Caco-2 (cell line): ENCODE results near the gene MAP3K7CL. TPM values are rescaled to one million over a fixed set of nuclear protein-coding genes. Genes with fewer than 3 reads are reported as not detected.

ENCODE experiments used
- BruUV-seq: library from RNA; stranded (reverse); fragments of 400-500 nt; replicated peaks from 2 replicates; lab custom pipeline; 2021; lab: Mats Ljungman, UMichigan
- CTCF ChIA-PET: fragments of 300-600 bp; sonication (Branson Sonifier 250); formaldehyde crosslinking; loops from one replicate; lab custom pipeline; 2022; ENCODE audit warnings: antibody characterized with exemption; lab: Charles Lee
- POLR2A ChIA-PET: fragments of 300-600 bp; sonication (Branson Sonifier 250); formaldehyde crosslinking; loops from one replicate; lab custom pipeline; 2022; ENCODE audit warnings: antibody characterized with exemption; lab: Charles Lee
- DNase-seq, 2 experiments: peaks; one replicate each; pipeline versions ENCODE4 v3.0.0 to v3.0.0-alpha.2; 2020 to 2022
- H3K27me3 ChIP-seq: replicated peaks from 2 replicates; pipeline ENCODE4 v1.6.0; 2011; ENCODE audit warnings: low read length; ENCODE audit not compliant: control insufficient read depth, insufficient read depth
- H3K36me3 ChIP-seq: 2 replicates; pipeline ENCODE4 v1.5.1; 2011; ENCODE audit warnings: low read length; ENCODE audit not compliant: control insufficient read depth, insufficient read depth
- H3K4me1 ChIP-seq: fragments of 250-450 bp; sonication (Bioruptor Pico); 2 replicates; pipeline ENCODE4 v1.5.1; 2020; ENCODE audit warnings: mild to moderate bottlenecking
- H3K4me3 ChIP-seq: 2 replicates; pipeline ENCODE4 v1.5.1; 2011; ENCODE audit warnings: low read depth, mild to moderate bottlenecking, control low read depth, low read length
- H3K9me3 ChIP-seq: fragments of 250-450 bp; sonication (Bioruptor Pico); 2 replicates; pipeline ENCODE4 v1.5.1; 2020; ENCODE audit warnings: mild to moderate bottlenecking, moderate library complexity
- H3K27ac Mint-ChIP-seq: one replicate; pipeline ENCODE4 v1.8.0; 2022; ENCODE audit warnings: mixed read lengths; ENCODE audit not compliant: unreplicated experiment
- H3K27me3 Mint-ChIP-seq: one replicate; pipeline ENCODE4 v1.8.0; 2022; ENCODE audit warnings: mixed read lengths; ENCODE audit not compliant: insufficient read depth, unreplicated experiment
- H3K36me3 Mint-ChIP-seq: one replicate; pipeline ENCODE4 v1.8.0; 2022; ENCODE audit warnings: mild to moderate bottlenecking, mixed read lengths; ENCODE audit not compliant: insufficient read depth, unreplicated experiment
- H3K4me1 Mint-ChIP-seq: one replicate; pipeline ENCODE4 v1.8.0; 2022; ENCODE audit warnings: low read depth, mixed read lengths; ENCODE audit not compliant: unreplicated experiment
- H3K4me3 Mint-ChIP-seq: one replicate; pipeline ENCODE4 v1.8.0; 2022; ENCODE audit warnings: mild to moderate bottlenecking, moderate library complexity, mixed read lengths; ENCODE audit not compliant: unreplicated experiment
- H3K9me3 Mint-ChIP-seq: one replicate; pipeline ENCODE4 v1.8.0; 2022; ENCODE audit warnings: mixed read lengths; ENCODE audit not compliant: unreplicated experiment
- intact Hi-C: fragments of 100-400 bp; cut with micrococcal nuclease; formaldehyde crosslinking; loops from one replicate; pipeline ENCODE4 v1.10.0; 2022; ENCODE audit not compliant: unreplicated experiment
- total RNA-seq: library from RNA; stranded (reverse); gene quantifications from 2 replicates; pipeline ENCODE4 v1.2.3, GENCODE V29; 2022
- TF ChIP-seq, protein P1 (sequence below), 2 experiments: fragments of 200-600 bp in 1 of 2; IDR thresholded peaks; 1 replicate in 1 of 2; 2 replicates in 1 of 2; pipeline versions ENCODE4 v1.5.1 to v1.8.0; 2011 to 2022; ENCODE audit warnings: antibody characterized with exemption in 1 of 2, control low read depth in 1 of 2, inconsistent platforms in 1 of 2, low read depth in 1 of 2, low read length in 1 of 2, mild to moderate bottlenecking in 1 of 2, moderate library complexity in 1 of 2; ENCODE audit not compliant: insufficient read depth in 1 of 2, severe bottlenecking in 1 of 2, unreplicated experiment in 1 of 2

The MAP3K7CL gene
- total RNA-seq, 1 experiment from 2014 or later: 8.2 TPM

DNA sequence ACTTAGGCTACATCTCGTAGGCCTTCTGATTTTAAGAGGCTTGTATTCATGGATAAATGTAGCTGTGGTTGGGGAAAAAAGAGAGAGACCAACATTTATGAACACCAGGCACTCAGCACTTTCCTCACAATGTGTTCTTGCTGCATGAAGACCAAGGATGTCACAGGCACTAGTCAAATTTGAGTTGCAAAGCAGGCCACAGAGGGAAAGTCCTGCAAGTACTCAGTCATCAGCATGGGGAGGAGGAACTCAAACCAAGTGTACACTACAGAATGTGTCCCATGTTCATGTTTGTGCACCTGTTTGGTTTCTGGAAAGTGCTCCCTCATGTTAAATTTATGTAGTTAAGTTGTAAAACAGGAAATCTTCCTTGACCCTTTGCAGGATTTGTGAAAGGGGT lies 8.7 kb upstream of the MAP3K7CL start:
- H3K4me1 ChIP-seq: no peaks in the 10 kb centered on the region
- no peak overlapping the region for H3K4me3 ChIP-seq
- no peaks in the 10 kb centered on the region for H3K36me3 ChIP-seq
- POLR2A ChIA-PET: no interaction called here
- intact Hi-C loops: no loop called here
- no peaks in the 10 kb centered on the region for H3K27me3 Mint-ChIP-seq
- no peak for DNase-seq
- H3K9me3 Mint-ChIP-seq: no peaks in the 10 kb centered on the region
- no TSS peak for BruUV-seq
- CTCF ChIA-PET: no interaction called here
- H3K27me3 ChIP-seq: no peaks in the 10 kb centered on the region
- TF ChIP-seq, protein P1, sequence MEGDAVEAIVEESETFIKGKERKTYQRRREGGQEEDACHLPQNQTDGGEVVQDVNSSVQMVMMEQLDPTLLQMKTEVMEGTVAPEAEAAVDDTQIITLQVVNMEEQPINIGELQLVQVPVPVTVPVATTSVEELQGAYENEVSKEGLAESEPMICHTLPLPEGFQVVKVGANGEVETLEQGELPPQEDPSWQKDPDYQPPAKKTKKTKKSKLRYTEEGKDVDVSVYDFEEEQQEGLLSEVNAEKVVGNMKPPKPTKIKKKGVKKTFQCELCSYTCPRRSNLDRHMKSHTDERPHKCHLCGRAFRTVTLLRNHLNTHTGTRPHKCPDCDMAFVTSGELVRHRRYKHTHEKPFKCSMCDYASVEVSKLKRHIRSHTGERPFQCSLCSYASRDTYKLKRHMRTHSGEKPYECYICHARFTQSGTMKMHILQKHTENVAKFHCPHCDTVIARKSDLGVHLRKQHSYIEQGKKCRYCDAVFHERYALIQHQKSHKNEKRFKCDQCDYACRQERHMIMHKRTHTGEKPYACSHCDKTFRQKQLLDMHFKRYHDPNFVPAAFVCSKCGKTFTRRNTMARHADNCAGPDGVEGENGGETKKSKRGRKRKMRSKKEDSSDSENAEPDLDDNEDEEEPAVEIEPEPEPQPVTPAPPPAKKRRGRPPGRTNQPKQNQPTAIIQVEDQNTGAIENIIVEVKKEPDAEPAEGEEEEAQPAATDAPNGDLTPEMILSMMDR (IDR thresholded peaks at IDR 0.05; ENCODE audit: insufficient read depth in 1 of 2, low read depth in 1 of 2, low read length in 1 of 2, severe bottlenecking in 1 of 2, unreplicated experiment in 1 of 2): no peak
- no peaks in the 10 kb centered on the region for H3K36me3 Mint-ChIP-seq
- H3K27ac Mint-ChIP-seq: no peak overlapping the region
- no peaks in the 10 kb centered on the region for H3K9me3 ChIP-seq
- H3K4me1 Mint-ChIP-seq: no peaks in the 10 kb centered on the region
- H3K4me3 Mint-ChIP-seq: no peak overlapping the region

DNA sequence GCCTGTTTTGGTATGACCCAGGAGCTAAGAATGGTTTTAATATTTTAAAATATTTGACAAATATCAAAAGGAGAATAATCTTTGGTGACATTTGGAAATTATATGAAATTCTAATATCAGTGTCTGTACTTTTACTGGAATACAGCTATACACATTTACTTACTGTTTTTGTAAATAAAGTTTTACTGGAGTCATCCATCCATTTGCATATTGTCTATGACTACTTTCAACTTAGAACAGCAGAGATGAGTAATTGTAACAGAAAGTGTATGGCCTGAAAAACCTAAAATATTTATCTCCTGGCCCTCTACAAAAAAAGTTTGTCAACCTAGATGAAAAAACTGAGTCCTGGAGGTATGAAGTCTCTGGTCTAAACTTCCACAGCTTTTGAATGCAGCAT lies 5.8 kb upstream of the MAP3K7CL start:
- no peaks in the 10 kb centered on the region for H3K4me1 Mint-ChIP-seq
- Histone ChIP-seq H3K27me3 (no peaks in the 10 kb centered on the region), H3K36me3 (no peaks in the 10 kb centered on the region), H3K9me3 (no peaks in the 10 kb centered on the region), H3K4me3 (no peak overlapping the region), H3K4me1 (no peaks in the 10 kb centered on the region)
- BruUV-seq: no TSS peak
- no peaks in the 10 kb centered on the region for H3K36me3 Mint-ChIP-seq
- no peak for DNase-seq
- ChIA-PET POLR2A (no interaction called here), CTCF (no interaction called here)
- H3K9me3 Mint-ChIP-seq: peaks cover 9% of the 10 kb centered on the region
- no peaks in the 10 kb centered on the region for H3K27me3 Mint-ChIP-seq
- no peak overlapping the region for H3K4me3 Mint-ChIP-seq
- intact Hi-C loops: no loop called here
- TF ChIP-seq, protein P1 (IDR thresholded peaks at IDR 0.05; ENCODE audit: insufficient read depth in 1 of 2, low read depth in 1 of 2, low read length in 1 of 2, severe bottlenecking in 1 of 2, unreplicated experiment in 1 of 2): no peak
- H3K27ac Mint-ChIP-seq: no peak overlapping the region

- no peaks in the 10 kb centered on the region for H3K36me3 ChIP-seq
- intact Hi-C loops: no loop called here
- H3K27me3 ChIP-seq: no peaks in the 10 kb centered on the region
- Mint-ChIP-seq H3K4me3 (no peak overlapping the region), H3K4me1 (no peaks in the 10 kb centered on the region), H3K36me3 (no peaks in the 10 kb centered on the region), H3K27ac (no peak overlapping the region), H3K27me3 (no peaks in the 10 kb centered on the region), H3K9me3 (peaks cover 10% of the 10 kb centered on the region)
- ChIA-PET POLR2A (no interaction called here), CTCF (no interaction called here)
- DNase-seq: no peak
- TF ChIP-seq, protein P1 (IDR thresholded peaks at IDR 0.05; ENCODE audit: insufficient read depth in 1 of 2, low read depth in 1 of 2, low read length in 1 of 2, severe bottlenecking in 1 of 2, unreplicated experiment in 1 of 2): no peak
- no peaks in the 10 kb centered on the region for H3K9me3 ChIP-seq
- no peak overlapping the region for H3K4me3 ChIP-seq
- no TSS peak for BruUV-seq
- H3K4me1 ChIP-seq: no peaks in the 10 kb centered on the region
Observed at GRCh38 chr21:29125191-29125590, 5.3 kb upstream of the MAP3K7CL start.
